Dermis microvascular lymphatic vessel endothelial cell (primary cell): ENCODE data around the gene FAM187B. TPM values are rescaled to one million over a fixed set of nuclear protein-coding genes. Genes with fewer than 3 reads are reported as not detected.
A peak's percentile ranks its signal among the peaks of the same experiment; 100 is the strongest.

Source experiments
- DNase-seq, 2 donors: peaks; one replicate each; pipeline versions ENCODE4 v3.0.0 to v3.0.0-alpha.2; 2010; ENCODE audit warnings: low read depth in 2 of 2
- total RNA-seq: library from RNA; depleted of rRNA; stranded (reverse); fragments of >200 nt; gene quantifications from 2 replicates; pipeline ENCODE4 v1.2.1, GENCODE V29; 2014

The FAM187B gene
- total RNA-seq: not detected in 2 replicates

DNA sequence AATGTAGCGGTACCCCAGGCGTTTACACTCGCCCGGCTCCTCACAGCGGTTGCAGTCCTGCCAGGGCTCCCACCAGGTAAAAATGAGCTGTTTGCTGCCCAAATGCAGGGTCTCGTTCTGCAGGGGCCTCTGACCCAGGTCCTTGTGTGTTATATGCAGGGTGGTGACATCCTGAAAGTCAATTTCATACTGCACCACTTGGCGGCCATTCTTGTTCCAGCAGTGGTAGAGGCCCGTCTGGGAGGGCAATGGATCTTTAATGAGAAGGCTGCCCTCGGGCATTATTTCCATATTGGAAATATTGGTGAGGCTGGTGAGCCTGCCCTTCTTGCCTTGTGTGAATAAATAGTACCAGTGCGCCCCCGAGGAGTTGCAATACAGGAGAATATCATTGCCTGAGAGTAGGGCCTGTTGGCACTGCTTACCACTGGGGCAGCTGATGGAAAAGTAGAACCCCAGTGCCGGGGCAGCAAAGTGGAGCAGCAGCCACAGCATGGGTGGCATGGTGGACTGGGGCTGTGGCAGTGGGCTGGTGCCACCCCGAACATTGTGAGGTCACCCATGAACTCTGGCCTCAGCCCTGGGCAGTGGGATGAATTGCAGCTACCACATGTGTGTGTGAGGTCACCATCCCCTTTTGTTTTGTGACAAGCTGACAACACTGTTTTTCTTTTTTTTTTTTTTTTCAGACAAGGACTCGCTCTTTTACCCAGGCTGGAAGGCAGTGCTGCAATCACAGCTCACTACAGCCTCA lies at the start of gene FAM187B:
TSS of gene FAM187B (minus strand) at position 563 of the 754 bp plus-strand sequence. CDS start at position 504, 59 bp downstream.
- no peak for DNase-seq

DNA sequence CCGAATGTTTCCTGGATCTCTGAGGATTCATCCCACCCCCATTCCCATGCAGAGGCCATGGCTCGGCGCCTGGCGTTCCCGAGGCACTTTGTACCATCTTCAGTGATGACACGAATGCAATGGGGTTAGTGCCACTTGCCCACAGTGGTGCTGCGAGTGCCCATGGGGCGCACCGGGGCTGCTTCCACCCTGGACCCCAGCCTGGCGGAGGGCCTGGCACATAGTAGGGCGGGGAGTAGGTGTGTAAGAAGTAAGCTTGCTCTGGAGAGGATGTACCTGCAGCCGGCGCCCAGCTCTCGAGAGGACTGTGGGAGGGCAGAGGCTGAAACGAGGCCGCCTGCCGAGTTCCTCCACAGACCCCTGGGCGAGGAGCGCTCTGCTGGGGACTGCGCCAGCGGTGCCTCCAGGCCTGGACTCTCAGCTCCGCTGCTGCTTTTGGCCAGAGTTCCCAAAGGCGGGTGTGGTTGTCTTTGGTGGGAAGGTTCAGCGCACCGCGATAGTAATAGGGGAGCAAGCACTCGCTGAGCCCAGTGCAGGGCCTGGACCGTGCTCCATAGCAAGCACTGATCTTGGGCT lies 48.3 kb upstream of the FAM187B start:
- no peak for DNase-seq

DNA sequence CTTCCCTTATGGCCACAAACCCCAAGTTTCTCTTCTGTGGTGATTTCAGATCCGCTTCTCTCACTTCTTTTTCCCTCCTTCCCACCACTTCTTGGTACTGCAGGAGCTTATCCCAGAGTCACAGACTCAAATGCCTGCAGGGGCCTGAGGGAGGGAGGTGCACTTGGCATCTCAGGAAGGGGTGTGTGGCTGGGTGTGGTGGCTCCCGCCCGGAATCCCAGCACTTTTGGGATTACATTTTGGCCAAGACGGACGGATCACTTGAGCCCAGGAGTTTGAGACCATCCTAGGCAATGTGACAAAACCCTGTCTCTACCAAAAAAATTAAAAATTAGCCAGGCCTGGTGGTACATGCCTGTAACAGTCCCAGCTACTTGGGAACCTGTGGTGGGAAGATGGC lies 45.8 kb upstream of the FAM187B start:
- DNase-seq: no peak

DNA sequence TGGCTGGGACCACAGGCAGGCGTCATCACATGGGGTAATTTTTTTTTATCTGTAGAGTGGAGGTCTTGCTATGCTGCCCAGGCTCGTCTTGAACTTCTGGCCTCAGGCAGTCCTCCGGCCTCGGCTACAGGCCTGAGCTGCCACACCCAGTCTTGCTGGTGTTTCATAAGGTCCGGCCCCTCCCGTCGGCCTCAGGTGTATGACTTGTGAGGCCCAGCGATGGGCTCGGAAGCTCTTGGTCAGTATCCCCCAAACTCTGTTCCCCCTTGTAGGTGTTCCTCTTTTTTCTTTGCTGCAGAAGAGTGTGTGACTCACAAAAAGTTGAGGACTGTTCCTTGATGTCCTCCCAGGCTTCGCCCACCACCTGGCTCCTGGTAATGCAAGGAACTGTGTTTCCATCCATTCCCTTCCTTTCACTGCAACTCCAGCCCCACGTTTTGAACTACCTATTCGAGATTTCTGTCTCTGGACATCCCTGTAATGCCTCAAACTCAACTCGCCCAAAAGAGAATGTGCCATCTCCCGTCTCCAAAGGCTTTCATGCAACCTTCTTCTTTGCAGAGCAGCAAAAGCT lies 45.2 kb upstream of the FAM187B start:
- DNase-seq: no peak

DNA sequence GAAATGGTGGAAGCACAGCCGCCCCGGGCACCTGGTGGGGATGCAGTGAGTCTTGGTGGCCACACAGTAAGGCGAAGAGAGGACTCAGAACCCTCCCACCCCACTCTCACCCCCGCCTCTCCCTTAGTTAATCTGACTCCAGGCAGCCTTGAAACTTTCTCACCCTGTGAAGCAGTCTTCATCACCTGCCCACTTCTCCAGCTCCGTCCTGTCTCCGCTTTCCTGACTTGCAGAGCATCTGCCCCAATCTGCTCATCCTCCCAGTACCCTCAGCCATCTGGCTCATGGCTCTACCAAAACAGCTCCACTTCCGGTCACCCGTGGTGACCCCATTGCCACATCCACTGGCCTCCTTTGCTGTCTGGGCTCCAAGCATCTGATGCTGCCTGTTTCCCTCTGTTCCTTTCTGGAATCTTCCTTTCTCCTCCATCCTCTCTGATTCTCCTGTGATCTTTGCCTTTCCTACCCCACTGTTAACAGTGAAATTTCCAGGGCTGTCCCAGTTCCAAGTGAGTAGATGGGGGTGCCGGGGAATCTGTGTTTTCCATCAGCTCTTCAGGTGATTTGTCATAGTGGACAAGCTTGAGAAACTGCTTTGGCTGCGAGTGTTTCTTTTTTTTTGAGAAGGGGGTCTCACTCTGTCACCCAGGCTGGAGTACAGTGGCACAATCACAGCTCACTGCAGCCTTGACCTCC lies 44.6 kb upstream of the FAM187B start:
- no peak for DNase-seq

DNA sequence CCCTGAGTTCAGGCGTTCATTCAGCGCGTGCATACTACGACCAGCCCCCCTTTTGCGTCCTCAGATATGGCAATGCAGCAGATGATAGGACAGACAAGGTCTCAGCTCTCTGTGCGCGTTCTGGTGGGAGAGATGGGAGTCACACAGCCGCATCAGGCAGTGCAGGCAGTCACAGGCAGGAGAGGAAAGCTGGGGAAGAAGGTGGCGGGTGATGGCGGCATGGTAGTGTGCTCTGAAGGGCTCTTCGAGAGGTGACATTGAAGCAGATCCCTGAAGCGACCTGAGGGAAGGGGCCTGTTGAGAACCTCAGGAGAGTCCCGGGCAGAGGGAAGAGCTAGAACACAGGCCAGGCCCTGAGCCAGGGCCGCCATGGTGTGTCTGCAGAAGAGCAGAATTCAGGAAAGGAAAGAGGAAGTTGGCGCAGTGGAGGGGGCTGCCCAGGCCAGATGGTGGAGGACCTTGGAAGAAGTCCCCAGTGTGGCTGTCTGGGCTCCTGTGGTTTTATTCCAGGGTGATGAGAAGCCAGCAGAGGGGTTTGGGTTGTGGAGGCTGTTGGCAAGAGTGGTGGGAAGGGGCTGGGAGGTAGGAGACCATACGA lies 43.7 kb upstream of the FAM187B start:
- peak in 1 of 2 donors; percentile 29 for DNase-seq

DNA sequence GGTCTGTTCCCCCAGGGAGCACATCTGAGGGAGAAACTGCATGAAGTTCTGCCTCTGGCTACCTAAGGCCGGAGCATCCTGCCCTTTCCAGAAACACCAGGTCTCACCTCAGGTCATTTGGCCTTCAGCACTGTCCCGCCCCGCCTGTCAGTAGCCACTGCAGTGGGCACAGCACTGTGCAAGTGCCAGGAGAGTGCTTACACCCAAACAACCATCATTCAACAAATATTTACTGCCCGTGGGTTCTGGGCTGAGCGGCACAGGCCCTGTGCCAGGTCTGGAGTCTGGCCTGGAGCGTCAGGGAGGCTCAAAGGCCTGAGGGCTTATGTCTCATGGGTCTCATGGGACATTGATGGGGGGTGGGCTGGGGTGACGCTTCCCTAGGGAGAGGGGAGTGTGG lies 43.0 kb upstream of the FAM187B start:
- DNase-seq: no peak

DNA sequence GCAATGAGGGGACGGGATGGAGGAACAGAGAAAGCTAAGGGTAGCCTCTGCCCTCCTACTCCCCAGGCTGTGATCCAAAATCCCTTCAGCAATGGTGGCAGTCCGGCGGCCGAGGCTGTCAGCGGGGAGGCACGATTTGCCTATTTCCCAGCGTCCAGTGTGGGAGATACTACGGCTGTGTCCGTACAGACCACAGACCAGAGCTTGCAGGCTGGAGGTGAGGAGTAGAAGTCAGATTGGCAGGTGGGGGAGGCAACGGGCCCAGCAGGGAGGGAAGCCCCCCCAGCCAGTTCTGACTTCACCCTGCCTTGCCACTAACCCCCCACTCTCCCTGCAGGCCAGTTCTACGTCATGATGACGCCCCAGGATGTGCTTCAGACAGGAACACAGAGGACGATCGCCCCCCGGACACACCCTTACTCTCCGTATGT lies 41.9 kb upstream of the FAM187B start:
- DNase-seq: no peak

DNA sequence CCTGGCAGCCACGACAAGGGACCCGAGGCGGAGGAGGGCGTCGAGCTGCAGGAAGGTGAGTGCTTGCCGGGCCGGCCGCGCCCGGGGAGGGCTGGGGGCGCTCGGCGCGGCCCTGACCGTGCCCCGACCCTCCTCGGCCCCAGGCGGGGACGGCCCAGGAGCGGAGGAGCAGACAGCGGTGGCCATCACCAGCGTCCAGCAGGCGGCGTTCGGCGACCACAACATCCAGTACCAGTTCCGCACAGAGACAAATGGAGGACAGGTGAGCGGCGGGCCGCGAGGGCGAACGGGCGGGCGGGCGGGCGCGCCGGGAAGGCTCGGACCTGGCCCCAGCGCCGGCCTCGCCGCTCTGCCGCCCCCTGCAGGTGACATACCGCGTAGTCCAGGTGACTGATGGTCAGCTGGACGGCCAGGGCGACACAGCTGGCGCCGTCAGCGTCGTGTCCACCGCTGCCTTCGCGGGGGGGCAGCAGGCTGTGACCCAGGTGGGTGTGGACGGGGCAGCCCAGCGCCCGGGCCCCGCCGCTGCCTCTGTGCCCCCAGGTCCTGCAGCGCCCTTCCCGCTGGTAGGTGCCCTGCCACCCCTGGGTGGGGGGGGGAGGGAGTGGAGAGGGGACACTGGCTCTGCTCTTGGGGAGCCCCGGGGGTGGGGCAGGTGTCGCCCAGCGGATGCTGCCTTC lies 41.0 kb upstream of the FAM187B start:
- DNase-seq: peak; percentile 84 to 90

DNA sequence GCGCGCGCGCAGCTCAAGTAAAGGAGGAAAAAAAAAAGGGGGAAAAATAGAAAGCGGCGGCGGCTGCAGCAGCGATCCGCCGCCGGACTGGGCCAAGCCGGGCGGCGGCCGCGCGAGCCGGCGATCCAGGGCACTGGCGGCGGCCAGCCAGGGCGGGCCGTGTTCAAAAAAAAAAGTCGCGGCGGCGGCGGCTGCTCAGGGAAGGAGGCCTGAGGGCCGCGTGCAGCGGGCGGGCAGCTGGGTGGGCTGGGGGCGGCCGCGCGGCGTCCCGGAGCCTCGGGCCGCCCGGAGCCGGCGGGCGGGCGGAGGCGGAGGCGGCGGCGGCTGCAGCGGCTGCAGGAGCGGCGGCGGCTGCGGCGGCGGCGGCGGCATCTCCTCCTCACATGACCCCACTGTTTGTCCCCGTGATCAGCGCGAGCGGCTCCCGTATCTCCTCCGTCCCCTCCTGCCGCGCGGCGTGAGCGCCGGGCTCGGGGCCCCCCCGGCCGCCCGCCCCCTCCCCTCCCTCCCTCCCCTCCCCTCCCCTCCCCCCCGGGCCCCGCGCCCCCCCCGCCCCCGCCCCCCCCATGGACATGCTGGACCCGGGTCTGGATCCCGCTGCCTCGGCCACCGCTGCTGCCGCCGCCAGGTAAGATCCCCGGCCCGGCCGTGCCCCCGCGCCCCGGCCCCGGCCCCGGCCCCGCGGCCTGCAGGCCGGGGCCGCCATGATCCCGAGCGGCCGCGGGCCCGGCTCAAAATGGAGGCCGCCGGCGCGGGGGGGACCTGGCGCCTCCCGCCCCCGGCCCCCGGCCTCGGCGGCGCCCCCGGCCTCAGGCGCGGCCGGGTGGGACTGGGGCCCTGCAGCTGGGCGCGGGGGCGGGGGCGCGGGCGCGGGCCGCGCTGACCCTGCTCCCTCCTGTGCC lies 40.2 kb upstream of the FAM187B start, which contains the start of gene USF2:
TSS of gene USF2 (plus strand) at position 427 of the 902 bp plus-strand sequence. CDS start at position 567, 140 bp downstream.
- DNase-seq: peak; percentile 50 to 74

DNA sequence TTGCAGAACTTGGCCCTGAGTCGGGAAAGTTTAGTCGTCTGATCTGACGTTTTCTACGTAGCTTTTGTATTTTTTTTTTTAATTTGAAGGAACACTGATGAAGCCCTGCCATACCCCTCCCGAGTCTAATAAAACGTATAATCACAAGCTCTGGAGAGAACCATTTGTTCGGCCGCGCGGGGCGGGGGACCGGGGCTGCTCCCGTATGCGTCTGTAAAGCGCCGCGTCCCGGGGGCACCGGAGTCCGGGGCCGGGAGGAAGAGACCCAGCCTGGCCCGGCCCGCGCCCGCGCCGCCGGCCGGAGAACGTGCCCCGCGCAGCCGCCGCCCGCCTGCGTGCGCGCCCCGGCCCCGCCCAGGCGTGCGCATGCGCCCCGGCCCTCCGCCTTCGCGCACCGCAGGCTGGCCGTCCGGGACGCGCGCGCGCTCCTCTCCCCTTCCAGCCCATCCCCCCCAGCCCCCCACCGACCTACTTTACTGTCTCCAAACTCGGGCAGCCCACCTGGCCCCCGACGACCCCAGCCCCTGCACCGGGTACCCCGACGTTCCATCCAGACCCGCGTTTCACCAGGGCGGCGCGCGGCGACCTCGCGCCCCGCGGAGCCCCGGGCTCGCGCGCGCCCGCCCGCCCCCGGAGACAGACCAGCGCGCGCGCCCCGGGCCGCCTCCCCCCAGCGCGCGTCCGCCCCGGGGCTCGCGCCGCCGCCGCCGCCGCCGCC lies 39.4 kb upstream of the FAM187B start:
- peak; percentile 31 to 74 for DNase-seq

DNA sequence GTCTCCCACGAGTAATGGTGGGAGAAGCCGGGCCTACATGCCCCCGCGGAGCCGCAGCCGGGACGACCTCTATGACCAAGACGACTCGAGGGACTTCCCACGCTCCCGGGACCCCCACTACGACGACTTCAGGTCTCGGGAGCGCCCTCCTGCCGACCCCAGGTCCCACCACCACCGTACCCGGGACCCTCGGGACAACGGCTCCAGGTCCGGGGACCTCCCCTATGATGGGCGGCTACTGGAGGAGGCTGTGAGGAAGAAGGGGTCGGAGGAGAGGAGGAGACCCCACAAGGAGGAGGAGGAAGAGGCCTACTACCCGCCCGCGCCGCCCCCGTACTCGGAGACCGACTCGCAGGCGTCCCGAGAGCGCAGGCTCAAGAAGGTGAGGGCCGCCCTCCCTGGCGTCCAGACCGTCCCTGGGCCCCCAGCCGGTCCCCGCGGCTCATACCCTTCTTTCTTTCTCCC lies 38.8 kb upstream of the FAM187B start:
- peak in 1 of 2 donors; percentile 48 for DNase-seq

DNA sequence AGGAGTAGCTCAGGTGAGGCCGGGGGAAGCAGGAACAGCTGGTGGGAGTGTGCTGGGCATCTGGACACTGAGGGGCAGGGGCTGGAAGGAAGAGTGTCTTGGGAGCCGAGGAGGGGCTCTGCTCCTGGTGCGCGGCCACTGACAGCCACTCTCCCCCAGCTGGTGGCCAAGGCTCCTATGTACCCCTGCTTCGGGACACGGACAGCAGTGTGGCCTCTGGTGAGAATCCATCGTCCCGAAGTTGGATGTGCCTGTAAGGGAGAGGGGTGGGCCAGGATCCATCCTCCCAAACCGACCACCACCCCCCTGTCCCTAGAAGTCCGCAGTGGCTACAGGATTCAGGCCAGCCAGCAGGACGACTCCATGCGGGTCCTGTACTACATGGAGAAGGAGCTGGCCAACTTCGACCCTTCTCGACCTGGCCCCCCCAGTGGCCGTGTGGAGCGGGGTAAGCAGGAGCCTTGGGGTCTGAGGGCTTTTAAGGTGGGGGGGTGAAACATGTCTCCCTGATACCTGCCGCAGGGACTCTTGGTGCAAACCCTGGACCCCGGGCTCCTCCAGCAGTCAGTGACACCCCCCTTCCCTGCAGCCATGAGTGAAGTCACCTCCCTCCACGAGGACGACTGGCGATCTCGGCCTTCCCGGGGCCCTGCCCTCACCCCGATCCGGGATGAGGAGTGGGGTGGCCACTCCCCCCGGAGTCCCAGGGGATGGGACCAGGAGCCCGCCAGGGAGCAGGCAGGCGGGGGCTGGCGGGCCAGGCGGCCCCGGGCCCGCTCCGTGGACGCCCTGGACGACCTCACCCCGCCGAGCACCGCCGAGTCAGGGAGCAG lies 38.2 kb upstream of the FAM187B start:
- peak in 1 of 2 donors; percentile 8 for DNase-seq

DNA sequence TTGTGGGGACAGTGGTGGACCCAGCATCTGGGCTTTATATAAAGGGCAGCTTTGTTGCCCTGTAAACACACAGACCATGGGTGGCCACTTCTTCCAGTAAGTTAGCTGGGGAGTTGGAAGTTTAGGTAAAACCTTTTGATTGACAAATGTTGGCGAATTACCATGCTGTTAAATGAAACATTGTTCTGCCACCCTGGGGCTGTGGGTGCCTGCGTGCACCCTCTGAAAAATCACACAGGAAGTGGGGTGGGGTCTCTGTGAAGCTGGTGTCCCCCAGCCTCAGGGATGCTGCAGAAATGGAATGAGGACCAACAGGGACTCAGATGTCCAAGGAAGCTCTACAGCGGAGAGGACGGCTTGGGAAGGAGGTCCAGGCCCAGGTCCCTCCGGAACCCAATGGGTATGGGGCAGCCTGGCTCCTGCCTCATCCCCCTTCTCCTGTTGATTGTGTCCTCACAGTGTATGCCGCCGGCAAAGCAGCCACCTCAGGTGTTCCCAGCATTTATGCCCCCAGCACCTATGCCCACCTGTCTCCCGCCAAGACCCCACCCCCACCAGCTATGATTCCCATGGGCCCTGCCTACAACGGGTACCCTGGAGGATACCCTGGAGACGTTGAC lies 37.5 kb upstream of the FAM187B start:
- no peak for DNase-seq

DNA sequence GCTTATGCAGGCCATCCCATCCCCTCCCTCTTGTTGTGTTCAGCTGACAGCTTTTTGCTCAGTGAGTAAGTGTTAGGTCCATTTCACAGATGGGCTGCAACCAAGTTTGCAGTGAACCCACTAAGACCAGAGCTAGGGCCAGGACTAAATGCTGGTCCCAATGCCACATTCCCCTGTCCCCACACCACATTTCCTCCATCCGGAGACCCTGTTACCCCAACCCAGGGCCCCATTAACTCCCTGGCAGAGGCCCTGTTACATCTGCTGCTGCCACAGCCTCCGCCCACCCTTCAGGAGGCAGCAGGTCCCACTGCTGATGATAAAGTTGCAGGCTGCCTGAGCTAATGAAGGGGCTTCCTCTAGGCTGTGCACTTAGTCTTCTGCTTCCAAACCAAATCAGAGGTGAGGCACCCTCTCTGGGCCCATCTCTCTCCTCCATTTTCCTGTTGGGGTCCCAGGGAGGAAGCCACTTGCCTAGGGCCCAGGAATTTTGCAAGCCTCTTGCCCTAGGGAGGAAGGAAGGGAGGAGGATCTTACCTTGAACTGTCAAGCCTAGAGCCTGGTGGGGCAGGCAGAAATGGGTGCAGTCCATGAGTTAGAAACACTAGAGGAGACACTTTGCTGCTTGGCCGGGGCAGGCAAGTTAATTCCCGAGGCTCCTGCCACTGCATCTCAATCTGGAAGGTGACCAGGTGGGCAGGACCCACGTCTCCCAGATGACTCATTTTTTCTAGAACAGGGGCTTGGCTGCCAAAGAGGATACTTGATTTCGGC lies 36.8 kb upstream of the FAM187B start:
- DNase-seq: no peak

DNA sequence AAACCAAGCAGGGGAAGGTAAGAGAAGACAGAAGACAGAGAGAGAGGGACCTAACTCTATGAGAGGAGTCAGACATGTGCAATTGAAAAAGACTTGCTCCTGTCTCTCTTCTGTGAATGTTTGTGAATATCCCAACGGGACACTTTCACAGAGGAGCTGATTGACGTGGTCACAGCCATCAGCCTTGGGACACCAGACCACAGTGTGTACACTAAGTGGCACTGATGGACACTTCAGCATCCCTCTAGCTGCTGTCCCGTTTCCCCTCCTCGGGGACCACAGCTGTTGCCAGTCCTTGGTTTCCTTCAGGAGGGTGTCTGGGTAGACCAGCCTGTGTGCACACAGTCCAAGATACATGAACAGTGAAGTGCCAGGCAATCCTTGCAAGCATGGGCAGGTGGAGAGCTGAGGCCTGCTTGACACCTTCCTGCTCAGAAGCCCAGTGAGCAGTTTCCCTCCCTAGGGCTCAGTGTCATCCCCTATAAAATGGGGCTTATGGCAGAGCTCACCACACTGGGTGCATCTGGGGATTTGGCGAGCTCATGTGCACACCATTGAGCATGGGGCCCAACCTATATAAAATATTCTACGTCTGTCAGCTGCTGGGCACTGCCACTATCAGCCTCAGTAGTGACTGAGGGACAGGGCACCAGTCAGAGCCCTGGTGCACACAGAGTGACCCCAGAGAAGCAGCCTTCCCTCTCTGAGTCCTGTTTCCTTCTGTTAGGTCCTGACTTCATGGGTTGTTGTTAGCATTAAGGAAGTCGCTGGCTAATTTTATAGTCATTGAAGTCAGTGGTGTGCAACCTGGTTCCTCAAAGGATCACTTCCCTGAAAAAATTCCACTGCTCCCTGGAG lies 36.0 kb upstream of the FAM187B start:
- no peak for DNase-seq
